ENCODE measurements around the gene IFNA10.
"Not testable (repeated sequence)": the region's sequence is repeated elsewhere in the genome, so short reads cannot be mapped to it uniquely, and the experiment has no call there.

The IFNA10 gene

GRCh38 chr9:21187487-21187886 lies 19.5 kb downstream of the IFNA10 start, which contains the start of gene IFNA4:
TSS of gene IFNA4 (minus strand) at chr9:21187587. CDS start at chr9:21187531, 56 bp downstream.
- DNase-seq, result not testable (repeated sequence)

- DNase-seq, result not testable (repeated sequence)
Measured at GRCh38 chr9:21182810-21183736, 23.9 kb downstream of the IFNA10 start.

GRCh38 chr9:21174671-21175070 lies 32.3 kb downstream of the IFNA10 start:
- DNase-seq, result no peak

- no peak for DNase-seq
Measured at GRCh38 chr9:21172156-21172555, 34.8 kb downstream of the IFNA10 start.

GRCh38 chr9:21171351-21171750 lies 35.6 kb downstream of the IFNA10 start:
- DNase-seq, result no peak

GRCh38 chr9:21166560-21166959 lies 40.4 kb downstream of the IFNA10 start, which contains the start of gene IFNA21:
TSS of gene IFNA21 (minus strand) at chr9:21166660. CDS start at chr9:21166612, 48 bp downstream.
- DNase-seq, result not testable (repeated sequence)

DNA sequence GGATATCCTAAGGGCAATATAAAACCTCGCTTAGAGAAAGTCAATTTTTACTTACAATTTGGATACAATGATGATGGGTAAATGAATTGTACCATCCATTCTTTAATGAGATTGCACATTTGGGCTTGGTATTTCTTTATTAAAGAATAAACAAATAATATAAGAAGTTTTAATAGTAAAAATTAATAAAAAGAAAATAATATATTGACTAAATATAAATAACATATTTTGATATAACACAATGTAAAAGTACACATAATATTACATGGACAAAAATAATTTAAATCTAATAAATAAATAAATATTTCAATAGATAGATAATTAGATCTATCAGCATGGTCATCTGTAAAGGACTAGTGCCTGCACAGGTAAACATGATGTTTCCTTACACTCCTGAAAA lies 41.4 kb downstream of the IFNA10 start:
- DNase-seq, result no peak

GRCh38 chr9:21160178-21160577 lies 46.8 kb downstream of the IFNA10 start:
- DNase-seq, result no peak

Measured in stimulated activated naive CD4-positive, alpha-beta T cell treated with Interleukin-2 at 50 U/mL for 16 hours (primary cell).